Smooth muscle cell (in vitro differentiated cells): ENCODE data around the gene LIMS2. TPM values are rescaled to one million over a fixed set of nuclear protein-coding genes. Genes with fewer than 3 reads are reported as not detected.

Source experiments
- DNase-seq: peaks from one replicate; lab custom pipeline; 2025; ENCODE audit not compliant: unreplicated experiment; lab: John Stamatoyannopoulos, UW
- H2AFZ ChIP-seq: fragments of 200-600 bp; sonication (generic); 2 replicates; pipeline ENCODE4 v1.6.0; 2016; ENCODE audit warnings: antibody characterized with exemption, low read depth, mild to moderate bottlenecking
- H3F3A ChIP-seq: fragments of 200-600 bp; sonication (generic); 2 replicates; pipeline ENCODE4 v1.6.0; 2017; ENCODE audit warnings: antibody characterized with exemption, low read depth
- H3K27ac ChIP-seq: fragments of 200-600 bp; sonication (generic); 2 replicates; pipeline ENCODE4 v1.5.1; 2016; ENCODE audit warnings: low read depth, mild to moderate bottlenecking
- H3K27me3 ChIP-seq: fragments of 200-600 bp; sonication (generic); 2 replicates; pipeline ENCODE4 v1.6.1; 2016; ENCODE audit warnings: low read depth, mild to moderate bottlenecking
- H3K36me3 ChIP-seq: fragments of 200-600 bp; sonication (generic); 2 replicates; pipeline ENCODE4 v1.5.1; 2016; ENCODE audit warnings: low read depth
- H3K4me1 ChIP-seq: fragments of 200-600 bp; sonication (generic); 2 replicates; pipeline ENCODE4 v1.5.1; 2016; ENCODE audit warnings: low read depth
- H3K4me2 ChIP-seq: fragments of 200-600 bp; sonication (generic); 2 replicates; pipeline ENCODE4 v1.6.0; 2016; ENCODE audit warnings: mild to moderate bottlenecking
- H3K4me3 ChIP-seq: fragments of 200-600 bp; sonication (generic); 2 replicates; pipeline ENCODE4 v1.5.1; 2016; ENCODE audit warnings: mild to moderate bottlenecking
- H3K79me2 ChIP-seq: fragments of 200-600 bp; sonication (generic); 2 replicates; pipeline ENCODE4 v1.6.0; 2016; ENCODE audit warnings: low read depth, mild to moderate bottlenecking
- H3K9ac ChIP-seq: fragments of 200-600 bp; sonication (generic); 2 replicates; pipeline ENCODE4 v1.6.0; 2016; ENCODE audit warnings: low read depth
- H3K9me3 ChIP-seq: fragments of 200-600 bp; sonication (generic); replicated peaks from 2 replicates; pipeline ENCODE4 v1.5.1; 2016; ENCODE audit warnings: low read depth
- H4K20me1 ChIP-seq: fragments of 200-600 bp; sonication (generic); 2 replicates; pipeline ENCODE4 v1.6.0; 2016; ENCODE audit warnings: low read depth
- WGBS: methylation state at CpG from one replicate; pipeline ENCODE4 v1.1.7; 2016; ENCODE audit warnings: low lambda C conversion rate; 5-methylcytosine and 5-hydroxymethylcytosine counted together
- polyA plus RNA-seq: library from polyadenylated mRNA; unstranded; fragments of >200 nt; fragmentation: Nextera tagmentation; extraction: Ambion mirVana; gene quantifications from 2 replicates; pipeline ENCODE4 v1.2.1, GENCODE V29; 2016
- total RNA-seq: library from RNA; depleted of rRNA; stranded (reverse); fragments of >200 nt; gene quantifications from 2 replicates; pipeline ENCODE4 v1.2.3, GENCODE V29; 2014
- TF ChIP-seq, protein P1 (sequence below): fragments of 200-600 bp; sonication (generic); IDR thresholded peaks from 2 replicates; pipeline ENCODE4 v1.5.1; 2017; ENCODE audit warnings: borderline replicate concordance, mild to moderate bottlenecking, antibody characterized with exemption; ENCODE audit not compliant: insufficient read depth, poor library complexity, severe bottlenecking

LIMS2 gene
- total and polyA plus RNA-seq, 2 experiments from 2014 or later = 8.4 to 22.3 TPM

DNA sequence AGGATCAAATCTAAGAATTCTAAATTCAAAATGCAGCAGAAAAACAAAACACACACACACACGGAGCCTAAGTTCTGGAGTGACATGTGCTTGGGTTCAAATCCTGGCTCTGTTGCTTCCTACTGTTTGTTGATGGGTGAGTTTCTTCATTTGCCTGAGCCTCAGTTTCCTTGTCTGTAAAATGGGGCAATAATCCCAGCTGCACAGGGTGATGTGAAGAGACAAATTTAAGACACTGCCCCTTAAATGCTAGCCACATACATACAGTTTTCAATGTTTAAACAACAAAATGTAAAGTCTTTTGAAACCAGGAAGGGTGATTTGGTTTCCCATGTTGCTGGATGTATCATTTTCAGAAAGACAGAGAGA is 30.3 kb downstream of the LIMS2 start:
- no peak for DNase-seq
- H3K4me2 ChIP-seq = no peak overlapping the region
- WGBS = 95% methylated on average over 1 of the region's 1 CpG

DNA sequence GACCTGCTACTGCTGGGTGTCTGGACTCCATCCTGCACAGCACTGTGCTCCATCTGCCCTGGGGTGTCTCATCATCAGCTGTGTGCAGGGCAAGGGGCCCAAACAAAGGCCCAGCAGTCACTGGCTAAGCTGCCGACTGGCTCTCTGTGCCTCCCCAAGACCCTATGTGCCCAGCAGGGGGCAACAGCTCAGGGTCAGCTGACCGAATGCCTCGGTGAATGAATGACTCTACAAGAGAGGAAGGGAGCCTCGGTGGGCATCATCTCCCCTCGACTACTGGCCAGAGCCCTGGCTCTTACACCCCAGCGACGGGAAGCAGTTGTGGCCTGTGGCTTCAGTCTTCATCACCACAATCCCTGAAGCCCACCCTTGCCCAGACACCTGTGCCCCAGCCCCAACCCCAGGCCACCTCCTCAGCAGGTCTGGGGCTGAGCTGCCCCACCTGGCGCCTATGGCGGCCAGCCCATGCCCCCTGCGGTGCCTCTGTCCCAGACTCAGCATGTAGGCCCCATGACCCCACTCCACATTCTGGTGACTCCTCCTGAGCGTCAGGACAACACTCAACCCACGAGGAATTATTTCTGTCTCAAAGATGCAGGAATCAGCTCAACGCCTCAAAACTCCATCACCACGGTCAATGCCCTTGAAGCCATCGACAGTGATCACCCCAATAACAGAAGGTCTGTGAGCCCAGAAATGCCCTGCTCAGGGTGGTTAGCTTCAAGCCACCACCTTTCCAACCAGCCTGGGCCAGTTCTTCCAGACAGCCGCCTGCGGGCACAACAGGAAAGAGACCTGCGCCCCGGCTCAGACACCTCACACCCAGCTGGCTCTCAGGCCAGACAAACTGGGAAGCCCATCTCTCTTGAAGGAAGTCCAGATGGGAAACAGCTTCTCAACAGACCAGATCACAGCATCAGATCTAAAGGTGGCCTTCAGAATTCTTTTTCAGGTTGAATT is 31.0 kb downstream of the LIMS2 start:
- Histone ChIP-seq H3K9ac (no peak overlapping the region), H3F3A (no peaks in the 10 kb centered on the region), H3K9me3 (no peaks in the 10 kb centered on the region), H3K79me2 (no peaks in the 10 kb centered on the region), H3K4me2 (no peak overlapping the region), H3K27ac (no peak overlapping the region), H4K20me1 (no peaks in the 10 kb centered on the region), H2AFZ (no peak overlapping the region), H3K4me1 (no peaks in the 10 kb centered on the region), H3K27me3 (no peaks in the 10 kb centered on the region), H3K4me3 (no peak overlapping the region), H3K36me3 (no peaks in the 10 kb centered on the region)
- TF ChIP-seq, protein P1, sequence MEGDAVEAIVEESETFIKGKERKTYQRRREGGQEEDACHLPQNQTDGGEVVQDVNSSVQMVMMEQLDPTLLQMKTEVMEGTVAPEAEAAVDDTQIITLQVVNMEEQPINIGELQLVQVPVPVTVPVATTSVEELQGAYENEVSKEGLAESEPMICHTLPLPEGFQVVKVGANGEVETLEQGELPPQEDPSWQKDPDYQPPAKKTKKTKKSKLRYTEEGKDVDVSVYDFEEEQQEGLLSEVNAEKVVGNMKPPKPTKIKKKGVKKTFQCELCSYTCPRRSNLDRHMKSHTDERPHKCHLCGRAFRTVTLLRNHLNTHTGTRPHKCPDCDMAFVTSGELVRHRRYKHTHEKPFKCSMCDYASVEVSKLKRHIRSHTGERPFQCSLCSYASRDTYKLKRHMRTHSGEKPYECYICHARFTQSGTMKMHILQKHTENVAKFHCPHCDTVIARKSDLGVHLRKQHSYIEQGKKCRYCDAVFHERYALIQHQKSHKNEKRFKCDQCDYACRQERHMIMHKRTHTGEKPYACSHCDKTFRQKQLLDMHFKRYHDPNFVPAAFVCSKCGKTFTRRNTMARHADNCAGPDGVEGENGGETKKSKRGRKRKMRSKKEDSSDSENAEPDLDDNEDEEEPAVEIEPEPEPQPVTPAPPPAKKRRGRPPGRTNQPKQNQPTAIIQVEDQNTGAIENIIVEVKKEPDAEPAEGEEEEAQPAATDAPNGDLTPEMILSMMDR = no peak
- WGBS = 92% methylated on average over 19 of the region's 19 CpGs
- no peak for DNase-seq

More for the DNA sequence above, 30.3 kb downstream of the LIMS2 start:
- H3K9ac ChIP-seq = no peak overlapping the region
- H2AFZ ChIP-seq = no peak overlapping the region
- TF ChIP-seq, protein P1 = no peak
- no peak overlapping the region for H3K27ac ChIP-seq
- H3F3A ChIP-seq = no peaks in the 10 kb centered on the region
- H3K27me3 ChIP-seq = no peaks in the 10 kb centered on the region
- no peak overlapping the region for H3K4me3 ChIP-seq
- H3K36me3 ChIP-seq = no peaks in the 10 kb centered on the region
- H3K9me3 ChIP-seq = no peaks in the 10 kb centered on the region
- no peaks in the 10 kb centered on the region for H3K4me1 ChIP-seq
- no peaks in the 10 kb centered on the region for H4K20me1 ChIP-seq
- no peaks in the 10 kb centered on the region for H3K79me2 ChIP-seq

DNA sequence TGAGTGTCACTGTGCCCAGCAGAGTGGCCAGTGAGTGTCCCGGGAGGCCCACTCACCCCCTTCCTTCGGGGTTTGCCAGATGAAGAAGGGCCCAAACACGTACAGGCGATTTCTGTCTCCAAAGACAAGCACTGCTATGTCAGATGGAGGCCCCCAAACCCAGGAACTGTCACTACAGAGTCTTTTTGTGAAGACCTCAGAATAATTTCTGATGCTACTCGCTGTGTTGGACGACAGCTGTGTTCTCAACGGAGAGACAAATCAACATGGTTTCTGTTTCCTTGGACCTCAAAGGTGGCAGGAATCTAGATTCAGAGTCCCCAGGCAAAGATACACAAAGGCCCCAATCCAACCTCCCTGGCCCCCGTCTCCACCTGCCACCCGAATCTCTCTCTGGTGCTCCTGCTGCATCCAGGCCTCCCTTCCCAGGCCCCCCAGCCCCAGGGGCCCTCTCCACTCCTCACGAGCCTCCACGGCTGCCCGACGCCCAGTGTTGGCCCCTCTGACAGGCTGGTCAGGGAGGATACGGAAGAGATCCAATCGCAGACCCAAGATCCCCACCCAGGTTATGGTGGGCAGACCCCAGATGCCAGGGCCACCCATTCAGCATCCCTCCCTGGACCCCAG is 31.8 kb downstream of the LIMS2 start:
- no peak for DNase-seq
- no peak overlapping the region for H3K9ac ChIP-seq
- H3K4me3 ChIP-seq = no peak overlapping the region
- H3F3A ChIP-seq = no peaks in the 10 kb centered on the region
- H3K27ac ChIP-seq = no peak overlapping the region
- no peaks in the 10 kb centered on the region for H4K20me1 ChIP-seq
- H2AFZ ChIP-seq = no peak overlapping the region
- H3K4me1 ChIP-seq = no peaks in the 10 kb centered on the region
- H3K27me3 ChIP-seq = no peaks in the 10 kb centered on the region
- no peaks in the 10 kb centered on the region for H3K79me2 ChIP-seq
- no peak overlapping the region for H3K4me2 ChIP-seq
- WGBS = 96% methylated on average over 15 of the region's 15 CpGs
- no peaks in the 10 kb centered on the region for H3K36me3 ChIP-seq
- H3K9me3 ChIP-seq = no peaks in the 10 kb centered on the region
- TF ChIP-seq, protein P1 = no peak
